T follicular helper cell (primary cell): ENCODE measurements around the gene SLX9.

ENCODE experiments used
- DNase-seq: peaks from one replicate; pipeline ENCODE4 v3.0.0-alpha.2; 2020; ENCODE audit warnings: low read depth

The SLX9 gene

DNA sequence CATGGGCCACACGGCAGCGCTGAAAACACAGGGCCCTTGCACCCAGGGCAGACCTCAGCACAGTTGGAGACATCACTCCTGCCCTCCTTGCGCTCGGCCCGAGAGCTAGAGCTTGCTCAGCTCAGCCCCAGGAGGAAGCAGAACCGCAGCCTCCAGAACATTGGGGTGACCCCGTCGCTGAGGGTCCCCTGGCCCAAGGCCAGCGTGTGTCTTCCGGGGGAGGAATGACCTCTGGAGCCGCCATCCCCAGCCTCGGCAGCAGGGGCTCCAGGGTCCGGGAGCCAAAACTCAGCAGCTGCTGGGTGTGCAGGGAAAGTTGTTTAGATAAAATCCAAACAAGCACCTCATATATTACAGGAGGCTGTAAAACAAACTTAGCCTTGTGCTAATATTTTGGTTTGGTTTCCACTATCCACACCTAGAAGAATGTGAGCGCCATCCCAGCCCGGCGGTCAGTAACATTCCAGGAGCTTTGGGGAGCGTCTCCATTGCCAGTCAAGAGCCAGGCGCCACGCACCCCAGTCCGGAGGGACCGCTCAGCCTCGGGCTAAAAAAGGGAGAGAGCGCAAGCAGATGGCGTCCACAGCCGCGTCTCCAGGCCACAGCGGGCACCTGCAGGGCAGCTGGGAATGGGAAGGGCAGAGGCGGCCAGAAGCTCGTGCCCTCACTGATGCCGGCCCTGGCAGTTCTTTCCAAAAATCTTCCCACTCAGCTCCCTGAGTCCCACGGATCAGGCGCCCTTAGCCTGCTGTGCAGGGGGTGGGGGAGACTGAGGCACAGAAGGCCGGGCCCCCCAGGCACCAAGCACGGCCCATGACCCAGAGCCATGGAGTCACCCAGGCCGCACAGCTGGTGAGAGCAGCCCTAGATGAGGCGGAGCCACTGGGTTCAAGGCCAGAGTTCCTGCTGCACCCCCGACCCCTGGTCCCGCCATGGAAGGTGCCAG, 52.0 kb downstream of the SLX9 start:
- DNase-seq: no peak

DNA sequence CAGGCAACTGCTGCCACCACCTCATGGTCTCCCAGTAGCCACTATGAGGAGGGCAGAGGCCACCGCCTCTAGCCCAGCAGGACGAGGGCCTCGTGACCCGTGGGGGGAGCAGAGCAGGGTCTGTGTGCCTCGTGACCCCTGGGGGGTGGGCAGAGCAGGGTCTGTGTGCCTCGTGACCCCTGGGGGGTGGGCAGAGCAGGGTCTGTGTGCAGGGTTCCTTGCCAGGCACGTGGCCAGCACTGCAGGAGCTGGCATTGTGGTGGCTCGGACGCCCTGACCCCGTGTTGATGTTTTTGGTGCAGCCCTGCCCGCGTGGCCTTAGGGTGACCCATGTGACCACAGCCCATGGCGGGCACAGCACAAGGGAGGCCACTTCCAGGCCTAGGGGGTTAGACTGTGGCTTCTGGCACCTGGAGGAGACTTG, 52.8 kb downstream of the SLX9 start:
- DNase-seq: no peak

GRCh38 chr21:44993321-44994046, 53.7 kb downstream of the SLX9 start:
- DNase-seq: no peak

DNA sequence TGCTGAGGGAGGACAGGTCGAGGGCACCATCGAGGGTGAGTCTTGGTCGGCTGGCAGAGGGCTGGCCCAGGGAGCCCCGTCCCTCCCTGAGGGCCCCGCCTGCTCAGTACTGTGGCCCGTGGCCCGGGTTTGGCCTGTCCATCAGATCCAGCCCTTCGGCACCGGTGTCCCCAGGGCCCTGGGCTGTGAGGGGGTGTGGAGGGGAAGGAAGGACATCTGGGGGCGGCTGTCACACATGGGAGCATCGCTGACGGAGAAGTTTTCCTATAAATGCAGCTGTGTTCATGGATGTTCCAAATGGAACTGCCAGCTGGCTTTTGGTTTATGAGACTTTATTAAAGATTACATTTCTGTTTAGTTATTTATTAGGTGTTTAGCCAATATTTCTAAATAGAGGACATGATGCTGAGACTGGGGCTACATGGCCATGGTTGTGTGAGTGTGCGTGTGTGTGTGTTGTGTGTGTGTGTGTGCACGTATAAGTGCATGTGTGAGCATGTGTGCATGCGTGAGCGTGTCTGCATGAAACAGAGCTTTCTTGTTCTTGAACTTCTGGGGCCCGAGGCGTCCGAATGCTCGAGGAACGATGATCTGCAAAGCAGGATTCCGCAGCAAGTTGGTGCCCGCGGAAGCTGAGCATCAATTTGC, 54.3 kb downstream of the SLX9 start:
- no peak for DNase-seq

DNA sequence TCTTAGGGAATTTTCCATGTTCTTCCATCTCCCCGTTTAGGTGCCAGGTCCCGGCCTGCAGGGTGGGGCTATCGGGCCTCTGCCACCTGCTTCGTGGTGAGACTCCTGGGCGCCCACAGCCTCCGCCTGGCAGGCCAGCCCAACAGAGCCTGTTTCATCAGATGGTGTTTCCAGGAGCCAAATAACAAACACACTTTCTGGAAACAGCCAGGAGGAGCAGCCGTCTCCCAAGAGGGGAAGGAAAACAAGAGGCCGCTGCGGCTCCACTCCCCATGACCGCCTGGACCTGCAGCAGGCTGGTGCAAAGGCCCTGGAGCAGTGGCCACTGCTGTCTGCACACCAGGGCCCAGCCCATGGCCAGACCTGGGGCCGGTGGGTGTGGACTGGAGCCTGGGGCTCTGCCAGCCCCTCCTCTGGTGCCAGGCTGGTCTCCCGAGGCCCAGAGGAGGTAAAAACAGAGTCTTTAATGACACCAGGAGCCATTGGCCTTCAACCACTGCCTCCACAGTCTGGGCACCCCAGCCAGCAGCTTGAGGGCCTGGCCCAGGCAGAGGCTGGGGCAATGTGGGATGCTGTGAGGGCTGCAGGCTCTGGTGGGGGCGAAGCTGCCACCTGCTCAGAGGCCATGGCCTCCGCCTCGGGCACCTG, 55.0 kb downstream of the SLX9 start:
- no peak for DNase-seq

DNA sequence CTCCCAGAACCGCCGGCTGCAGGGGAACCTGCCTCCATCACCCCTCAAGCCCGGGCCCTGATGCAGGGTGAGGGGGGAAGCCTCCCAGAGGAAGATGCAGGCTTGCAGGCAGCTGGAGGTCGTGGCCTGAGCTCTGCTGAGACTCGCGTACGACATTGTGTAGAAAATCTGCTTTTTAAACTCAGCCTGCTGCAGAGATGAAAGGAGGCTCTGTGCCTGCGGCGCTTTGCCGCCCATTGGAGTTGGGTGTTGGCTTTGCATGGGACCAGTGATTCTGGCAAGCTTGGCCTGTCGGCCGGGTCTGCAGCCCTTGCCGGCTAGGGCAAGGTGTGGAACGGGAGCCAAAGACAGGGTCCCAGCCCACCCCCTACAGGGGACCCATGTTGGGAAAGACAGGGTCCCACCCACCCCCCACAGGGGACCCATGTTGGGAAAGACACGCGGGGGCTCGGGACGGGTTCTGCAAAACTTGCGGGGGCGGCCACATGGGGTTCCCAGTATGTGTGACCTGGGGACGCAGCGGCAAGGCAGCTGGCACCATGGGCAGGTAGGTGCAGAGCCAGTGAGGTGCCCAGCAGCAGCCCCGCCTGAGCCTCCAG, 55.6 kb downstream of the SLX9 start:
- no peak for DNase-seq

DNA sequence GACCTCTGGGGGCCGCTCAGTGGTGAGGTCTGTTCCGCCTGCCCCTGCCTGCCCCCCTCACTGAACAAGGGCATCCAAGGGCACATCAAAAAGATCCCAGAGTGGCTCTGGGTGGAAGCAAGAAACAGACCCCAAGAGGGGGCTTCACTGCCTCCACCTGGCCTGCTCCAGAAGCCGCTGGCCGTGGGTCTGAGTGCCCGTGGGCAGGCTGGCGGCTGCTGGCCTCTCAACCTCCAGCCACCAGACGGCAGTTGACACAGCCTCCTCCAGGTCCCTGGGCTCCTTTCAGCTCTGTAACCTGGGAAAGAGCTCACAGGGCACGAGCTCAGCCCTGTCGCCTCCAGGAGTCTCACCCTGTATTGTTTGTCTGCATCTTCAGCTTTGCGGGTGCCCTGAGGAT, 56.3 kb downstream of the SLX9 start:
- no peak for DNase-seq

- DNase-seq: no peak
These were observed 56.7 kb downstream of the SLX9 start for GRCh38 chr21:44996501-44996921.

GRCh38 chr21:44996983-44997936, 57.4 kb downstream of the SLX9 start:
- DNase-seq: no peak

DNA sequence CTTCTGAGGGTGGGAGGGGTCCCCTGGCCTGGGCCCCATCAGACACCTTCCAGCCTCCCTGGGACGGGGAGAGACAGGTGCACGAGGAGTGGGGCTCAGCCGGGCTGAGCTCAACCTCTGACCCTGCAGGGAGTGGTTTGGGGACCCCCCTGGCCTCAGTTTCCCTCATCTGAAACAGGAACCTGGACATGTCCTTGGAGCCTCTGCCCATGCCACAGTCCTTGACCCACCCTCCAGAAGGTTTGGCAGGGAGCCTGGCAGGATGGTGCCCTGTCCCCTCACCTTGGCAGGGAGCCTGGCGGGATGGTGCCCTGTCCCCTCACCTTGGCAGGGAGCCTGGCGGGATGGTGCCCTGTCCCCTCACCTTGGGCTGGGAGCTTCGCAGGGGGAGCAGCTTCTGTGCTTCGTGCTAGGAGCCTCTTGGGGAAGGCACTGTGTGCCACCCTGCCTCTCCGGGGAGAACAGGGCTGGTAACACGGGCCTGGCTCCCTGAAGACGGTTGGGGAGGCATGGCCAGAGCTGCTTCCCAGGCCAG, 58.3 kb downstream of the SLX9 start:
- DNase-seq: no peak

- no peak for DNase-seq
These were observed 59.0 kb downstream of the SLX9 start for GRCh38 chr21:44998621-44999427.

- no peak for DNase-seq
These were observed 59.7 kb downstream of the SLX9 start for GRCh38 chr21:44999428-44999971.

- no peak for DNase-seq
These were observed 60.3 kb downstream of the SLX9 start for GRCh38 chr21:44999972-45000636.

DNA sequence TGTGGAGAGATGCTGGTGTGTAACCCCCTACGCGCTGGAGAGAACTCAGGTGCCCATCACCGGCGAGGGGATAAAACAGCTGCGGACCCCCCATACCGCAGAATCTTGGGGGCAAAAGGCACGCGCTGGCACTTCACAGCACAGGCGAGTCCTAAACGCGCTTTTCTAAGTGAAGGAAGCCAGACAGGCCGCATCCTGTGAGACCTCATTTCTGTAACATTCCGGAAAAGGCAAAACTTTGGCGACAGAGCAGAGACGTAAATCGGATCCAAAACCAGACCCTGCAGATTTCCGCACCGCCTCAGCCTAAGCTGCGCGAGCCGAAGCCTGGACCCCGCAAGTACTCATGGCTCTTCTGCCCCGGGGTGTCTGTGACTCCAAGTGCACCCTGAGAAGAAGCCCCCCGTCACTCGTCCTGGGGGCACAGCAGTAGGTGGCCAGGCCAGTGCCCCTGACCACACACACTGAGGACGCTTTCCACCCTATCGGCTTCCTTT, 60.9 kb downstream of the SLX9 start:
- DNase-seq: no peak

DNA sequence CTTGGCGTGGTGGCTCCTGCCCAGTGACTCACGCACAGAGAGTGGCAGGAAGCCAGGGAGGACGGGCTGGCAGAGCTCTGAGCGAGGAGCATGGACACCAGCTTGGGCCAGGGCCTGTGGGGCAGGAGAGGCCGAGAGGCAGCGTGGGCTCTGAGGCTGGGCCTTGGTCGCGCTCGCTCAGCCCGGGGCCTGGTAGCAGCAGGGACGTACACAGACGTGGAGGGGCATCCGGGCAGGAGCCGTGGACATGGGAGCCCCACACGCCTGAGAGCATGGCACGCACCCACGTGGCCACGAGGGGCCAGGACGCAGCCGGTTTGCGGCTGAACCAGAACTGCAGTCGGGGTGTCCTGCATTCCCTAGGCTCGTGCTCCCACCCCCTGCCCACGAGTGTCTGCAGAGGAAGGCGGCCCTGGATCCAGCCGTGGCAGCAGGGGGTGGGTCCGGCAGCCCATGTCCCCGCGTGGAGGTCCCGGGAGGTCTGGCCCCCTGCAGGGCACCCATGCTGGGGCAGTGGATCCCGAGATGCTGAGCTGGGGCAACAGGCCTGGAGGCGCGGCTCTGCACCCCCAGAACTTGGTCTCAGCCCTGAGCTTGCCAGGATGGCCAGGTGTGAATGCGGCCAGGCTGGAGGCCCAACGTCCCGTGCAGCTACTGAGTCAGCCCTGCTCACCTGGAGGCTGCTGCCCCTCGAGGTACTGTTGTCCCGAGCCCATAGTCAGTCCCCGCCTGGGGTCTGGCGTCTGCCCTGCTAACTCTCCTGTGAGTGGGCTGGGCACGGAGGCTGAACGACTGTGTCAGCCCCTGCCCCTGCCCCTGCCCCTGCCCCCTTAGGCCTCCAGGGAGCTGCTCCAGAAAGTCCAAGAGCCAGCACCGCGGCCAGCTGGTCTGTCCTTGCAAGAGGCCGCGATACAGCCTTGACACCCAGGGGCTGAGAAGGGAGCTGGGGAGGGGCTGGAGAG, 61.6 kb downstream of the SLX9 start:
- no peak for DNase-seq

DNA sequence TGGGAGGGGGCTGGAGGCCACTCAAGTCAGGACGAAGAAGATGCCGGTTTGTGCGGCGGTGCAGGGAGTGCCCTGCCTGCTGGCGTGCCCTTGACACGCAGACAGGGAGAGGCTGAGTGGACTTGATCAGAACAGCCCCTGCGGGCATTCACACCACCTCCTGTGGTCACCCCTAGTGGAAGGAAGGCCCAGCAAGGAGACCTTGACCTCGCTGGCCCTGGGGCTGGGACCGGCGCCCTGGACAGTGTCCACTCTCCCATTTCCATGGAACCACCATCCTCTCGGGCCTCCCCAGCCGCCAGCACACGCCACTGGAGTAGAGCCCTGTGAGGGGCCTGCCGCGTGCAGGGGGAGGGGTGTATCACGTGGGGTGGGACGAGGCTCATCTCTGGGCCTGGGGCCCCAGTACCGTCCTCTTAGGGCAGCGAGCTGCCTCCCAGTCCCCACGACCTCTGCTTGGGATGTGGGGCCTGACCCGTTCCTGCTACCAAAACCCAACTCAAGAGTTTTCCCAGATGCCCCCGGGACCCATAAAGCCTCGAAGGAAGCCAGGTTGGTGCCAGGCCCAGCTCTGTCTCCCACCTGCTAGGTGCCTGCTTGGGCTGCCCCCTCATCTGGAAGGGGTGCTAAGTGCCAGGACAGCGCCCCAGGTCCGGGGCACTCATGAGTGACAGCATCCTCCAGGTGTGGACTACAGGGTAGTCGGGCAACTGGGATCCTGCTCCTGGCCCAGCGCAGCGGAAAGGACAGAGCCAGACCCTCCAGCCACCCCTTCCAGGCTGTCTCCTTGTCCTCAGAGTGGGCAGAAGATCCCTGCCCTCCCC, 62.8 kb downstream of the SLX9 start:
- no peak for DNase-seq
